GM19239 (cell line): Measurements from ENCODE around the gene CEP128.

ENCODE experiments used
- DNase-seq: peaks from one replicate; pipeline ENCODE4 v3.0.0; 2011; ENCODE audit warnings: low spot score; ENCODE audit not compliant: insufficient read length
- FAIRE-seq: peaks from 2 replicates; lab custom pipeline; 2011; peaks lifted over from hg19 to GRCh38; lab: Jason Lieb, UNC

Gene CEP128

DNA sequence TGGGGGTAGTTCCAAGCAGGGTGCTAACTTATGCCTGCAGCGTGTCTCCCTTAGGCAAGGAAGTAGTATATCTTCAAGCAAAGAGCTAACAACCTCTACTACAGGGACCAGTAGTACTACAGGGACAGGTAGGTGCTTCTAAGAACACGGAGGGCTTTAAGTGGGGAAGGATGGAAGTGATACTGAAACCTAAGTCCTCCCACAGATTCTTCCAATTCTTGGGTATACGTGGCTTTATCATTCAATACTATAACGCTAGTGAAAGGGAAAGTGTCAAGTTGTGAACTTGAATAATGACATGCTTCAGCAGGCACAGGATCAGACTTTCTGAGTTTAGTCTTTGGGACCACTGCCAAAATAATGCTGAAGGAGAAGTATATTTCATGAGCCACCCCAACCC is 241.7 kb downstream of the CEP128 start:
- FAIRE-seq = peak; percentile 64
- no peak for DNase-seq

DNA sequence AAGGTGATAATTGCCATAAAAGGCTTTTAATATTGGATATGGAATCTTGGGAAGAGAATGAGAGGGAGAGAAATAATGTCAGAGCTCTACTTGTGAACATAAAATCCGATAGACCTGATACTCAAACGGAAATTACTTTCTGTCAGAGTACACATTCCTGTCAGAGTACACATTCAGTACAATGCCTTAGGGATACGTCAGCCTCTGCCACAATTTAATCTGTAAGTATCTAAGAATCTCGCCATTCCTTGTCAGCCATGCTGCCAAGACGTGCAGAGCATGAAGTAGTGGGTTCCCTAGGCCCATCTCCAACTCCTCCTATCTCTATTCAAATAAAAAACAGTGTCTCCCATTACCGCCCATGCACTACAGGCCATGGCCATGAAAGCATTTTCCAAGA is 242.6 kb downstream of the CEP128 start:
- FAIRE-seq = no peak

GRCh38 chr14:80695869-80696268 is 245.7 kb downstream of the CEP128 start:
- FAIRE-seq (no peak), DNase-seq (no peak)

More for the DNA sequence above, 242.6 kb downstream of the CEP128 start:
- no peak for DNase-seq

GRCh38 chr14:80692903-80693302 is 248.6 kb downstream of the CEP128 start:
- no peak for FAIRE-seq
- DNase-seq = no peak

DNA sequence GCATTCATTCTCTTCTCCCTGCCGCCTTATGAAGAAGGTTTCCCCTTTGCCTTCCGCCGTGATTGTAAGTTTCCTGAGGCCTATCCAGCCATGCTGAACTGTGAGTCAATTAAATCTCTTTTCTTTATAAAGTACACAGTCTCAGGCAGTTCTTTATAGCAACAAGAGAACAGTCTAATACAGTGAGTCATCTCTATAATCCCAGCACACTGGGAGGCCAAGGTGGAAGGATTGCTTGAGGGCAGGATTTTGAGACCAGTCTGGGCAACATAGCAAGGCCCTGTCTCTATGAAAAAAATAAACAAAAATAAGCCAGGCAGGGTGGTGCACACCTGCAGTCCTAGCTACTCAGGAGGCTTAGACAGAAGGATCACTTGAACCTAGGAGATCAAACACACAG is 259.9 kb downstream of the CEP128 start:
- FAIRE-seq (no peak), DNase-seq (no peak)

DNA sequence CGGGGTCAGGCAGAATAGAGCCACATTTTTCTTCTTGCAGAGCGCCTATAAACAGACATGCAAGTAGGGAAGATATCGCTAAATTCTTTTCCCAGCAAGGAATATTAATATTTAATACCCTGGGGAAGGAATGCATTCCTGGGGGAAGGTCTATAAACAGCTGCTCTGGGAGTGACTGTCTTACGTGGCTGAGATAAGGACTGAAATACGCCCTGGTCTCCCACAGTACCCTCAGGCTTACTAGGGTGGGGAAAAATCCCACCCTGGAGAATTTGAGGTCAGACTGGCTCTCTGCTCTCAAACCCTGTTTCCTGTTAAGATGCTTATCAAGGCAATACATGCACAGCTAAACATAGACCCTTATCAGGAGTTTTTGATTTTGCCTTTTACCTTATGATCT is 262.3 kb downstream of the CEP128 start:
- DNase-seq (no peak), FAIRE-seq (no peak)

GRCh38 chr14:80678436-80678835 is 263.1 kb downstream of the CEP128 start:
- no peak for FAIRE-seq
- no peak for DNase-seq

DNA sequence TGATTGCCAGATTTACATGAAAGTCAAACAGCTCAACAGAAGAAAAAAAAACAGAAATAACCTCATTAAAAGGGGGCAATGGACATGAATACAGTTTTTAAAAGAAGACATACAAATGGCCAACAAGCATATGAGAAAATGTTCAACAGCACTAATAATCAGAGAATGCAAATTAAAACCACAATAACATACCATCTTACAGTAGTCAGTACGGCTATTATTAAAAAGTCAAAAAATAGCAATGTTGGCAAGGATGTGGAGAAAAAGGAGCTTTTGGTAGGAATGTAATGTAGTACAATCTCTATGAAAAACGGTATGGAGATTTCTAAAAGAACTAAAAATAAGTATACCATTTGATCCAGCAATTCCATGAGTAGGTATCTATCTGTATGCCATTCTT is 272.1 kb downstream of the CEP128 start:
- DNase-seq = no peak
- FAIRE-seq = no peak

DNA sequence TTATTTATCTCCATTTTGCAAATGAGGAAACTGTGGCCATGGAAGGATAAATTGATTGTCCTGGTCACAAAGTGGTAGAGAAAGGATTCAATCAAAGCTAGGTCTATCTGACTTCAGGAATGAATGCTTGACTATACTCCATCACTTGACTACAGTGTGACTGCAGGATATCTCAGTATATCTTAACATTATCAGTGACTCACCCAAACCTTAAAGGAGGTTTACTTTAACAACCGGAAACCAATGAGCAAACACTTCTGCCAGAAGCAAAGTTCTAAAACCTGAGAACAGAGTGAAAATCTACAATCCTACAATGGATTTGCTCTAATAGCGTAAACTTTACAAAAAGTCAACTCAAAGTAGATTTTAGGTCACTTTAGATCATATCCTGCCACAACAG is 277.0 kb downstream of the CEP128 start:
- no peak for FAIRE-seq
- DNase-seq = no peak

GRCh38 chr14:80663541-80663940 is 278.0 kb downstream of the CEP128 start:
- no peak for DNase-seq
- FAIRE-seq = no peak

- FAIRE-seq (no peak), DNase-seq (no peak)
These were observed 281.8 kb downstream of the CEP128 start for GRCh38 chr14:80659783-80660182.

DNA sequence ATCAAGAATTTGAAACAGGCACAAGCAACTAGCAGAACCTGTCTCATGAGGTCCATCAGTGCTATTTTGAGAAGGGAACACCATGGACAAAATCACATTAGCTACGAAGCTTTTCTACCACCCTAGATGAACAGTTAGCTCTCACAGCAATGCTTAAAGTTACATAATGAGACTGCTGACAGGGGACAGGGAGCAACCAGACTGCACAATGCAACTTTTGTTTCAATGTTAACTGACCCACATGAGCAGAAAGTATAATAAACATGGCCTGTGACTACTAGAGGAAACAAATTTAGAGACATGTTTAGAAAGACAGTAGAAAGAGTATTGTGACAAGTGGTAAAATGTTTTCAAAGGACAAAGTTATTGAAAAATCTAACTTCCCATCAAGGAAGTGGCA is 282.8 kb downstream of the CEP128 start:
- DNase-seq (no peak), FAIRE-seq (no peak)

DNA sequence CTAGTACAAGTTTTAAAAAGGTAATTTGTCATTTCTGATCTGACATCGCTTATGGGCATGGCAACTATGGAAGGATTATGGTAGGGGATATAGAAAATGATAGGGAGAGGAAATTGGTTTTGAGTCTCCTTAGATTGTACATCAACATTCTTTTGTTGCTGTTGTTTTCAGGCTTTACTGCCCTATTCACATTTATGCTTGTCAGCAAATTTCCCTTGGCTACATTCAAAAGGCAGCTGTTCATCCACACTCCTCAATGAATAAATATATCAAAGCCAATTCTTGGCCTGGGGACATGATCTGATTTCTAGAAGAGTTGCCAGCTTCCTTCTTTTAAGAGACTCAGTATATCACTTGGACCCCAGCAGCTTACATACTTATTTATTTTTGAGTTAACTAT is 283.4 kb downstream of the CEP128 start:
- FAIRE-seq (no peak), DNase-seq (no peak)

GRCh38 chr14:80653956-80654355 is 287.6 kb downstream of the CEP128 start:
- no peak for DNase-seq
- no peak for FAIRE-seq

DNA sequence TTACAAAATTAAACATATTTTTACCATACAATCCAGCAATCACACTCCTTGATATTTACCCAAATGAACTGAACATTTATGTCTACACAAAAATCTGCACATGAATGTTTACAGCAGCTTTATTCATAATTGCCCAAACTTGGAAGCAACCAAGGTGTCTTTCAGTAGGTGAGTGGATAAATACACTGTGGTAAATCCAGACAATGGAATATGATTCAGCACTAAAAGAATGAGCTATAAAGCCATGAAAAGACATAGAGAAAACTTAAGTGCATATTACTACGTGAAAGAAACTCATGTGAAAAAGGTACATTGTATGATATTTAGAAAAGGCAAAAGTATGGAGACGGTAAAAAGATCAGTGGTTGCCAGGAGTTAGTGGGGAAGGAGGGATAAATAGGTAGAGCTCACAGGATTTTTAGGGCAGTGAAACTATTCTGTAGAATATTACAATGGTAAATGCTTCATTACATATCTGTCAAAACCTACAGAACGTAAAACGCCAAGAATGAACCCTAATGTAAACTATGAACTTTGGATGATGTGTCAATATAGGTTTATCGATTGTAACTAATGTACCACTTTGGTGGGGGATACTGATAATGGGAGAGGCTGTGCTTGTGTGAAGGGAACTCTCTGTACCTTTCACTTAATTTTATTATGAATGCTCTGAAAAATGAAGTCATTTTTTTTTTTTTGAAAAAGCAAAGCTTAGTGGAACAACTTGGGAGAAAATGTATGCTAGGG is 295.7 kb downstream of the CEP128 start:
- FAIRE-seq (no peak), DNase-seq (no peak)

DNA sequence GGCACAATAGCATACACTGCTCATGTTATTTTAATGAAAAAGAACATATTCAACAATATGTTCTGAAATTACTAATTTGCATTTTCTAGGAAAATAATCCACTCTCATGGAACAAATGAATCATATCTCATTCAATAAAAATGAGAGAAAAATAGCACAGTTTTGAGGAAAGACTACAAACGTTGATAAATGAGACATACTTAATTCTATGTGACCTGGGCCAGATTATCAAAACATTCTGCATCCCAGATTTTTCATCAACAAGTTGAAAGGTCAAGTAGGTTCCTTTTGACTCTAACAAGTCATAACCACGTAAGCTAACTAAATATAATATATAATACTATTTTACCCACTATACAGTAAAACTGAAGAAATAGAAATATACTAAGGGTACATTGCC is 296.7 kb downstream of the CEP128 start:
- DNase-seq = no peak
- no peak for FAIRE-seq

DNA sequence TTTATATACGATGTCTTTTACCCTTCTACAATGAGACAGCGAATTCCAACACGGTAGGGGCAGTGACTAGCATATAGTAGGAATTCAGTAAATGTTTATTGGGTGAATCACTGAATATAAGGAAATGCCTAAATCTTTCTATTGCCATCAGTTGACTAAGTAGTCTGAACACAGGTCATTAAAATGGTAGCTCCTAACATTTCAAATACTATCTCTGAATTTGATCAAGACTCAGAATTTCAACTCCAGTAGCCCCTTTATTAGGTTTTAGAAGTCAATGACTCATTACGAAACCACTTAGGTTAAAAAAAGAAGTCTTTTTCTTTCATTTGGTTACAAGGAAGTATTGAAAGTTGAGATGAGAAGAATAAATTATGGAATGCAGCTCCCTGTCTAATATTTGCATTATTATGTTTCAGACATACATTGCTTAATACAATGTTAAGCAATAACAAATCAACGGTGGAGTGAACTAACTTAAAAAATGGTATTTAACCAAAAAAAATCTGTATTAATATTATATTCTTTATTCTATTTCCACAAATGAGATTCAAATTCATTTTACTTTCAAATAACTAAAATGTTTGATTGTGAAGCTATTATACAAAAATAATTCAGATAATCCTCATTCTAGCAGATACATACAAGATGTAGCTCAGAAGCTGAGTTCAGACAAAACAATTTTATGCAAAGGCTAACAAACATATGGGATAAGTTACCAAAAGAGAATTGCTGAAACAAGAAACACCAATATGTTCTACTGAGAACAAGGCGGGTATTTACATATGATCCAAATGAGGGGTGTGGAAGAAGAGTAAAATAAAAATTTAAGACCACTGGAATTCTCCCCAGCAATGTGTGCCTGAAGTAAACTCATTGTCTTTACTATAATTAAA is 302.7 kb downstream of the CEP128 start:
- FAIRE-seq (no peak), DNase-seq (no peak)

DNA sequence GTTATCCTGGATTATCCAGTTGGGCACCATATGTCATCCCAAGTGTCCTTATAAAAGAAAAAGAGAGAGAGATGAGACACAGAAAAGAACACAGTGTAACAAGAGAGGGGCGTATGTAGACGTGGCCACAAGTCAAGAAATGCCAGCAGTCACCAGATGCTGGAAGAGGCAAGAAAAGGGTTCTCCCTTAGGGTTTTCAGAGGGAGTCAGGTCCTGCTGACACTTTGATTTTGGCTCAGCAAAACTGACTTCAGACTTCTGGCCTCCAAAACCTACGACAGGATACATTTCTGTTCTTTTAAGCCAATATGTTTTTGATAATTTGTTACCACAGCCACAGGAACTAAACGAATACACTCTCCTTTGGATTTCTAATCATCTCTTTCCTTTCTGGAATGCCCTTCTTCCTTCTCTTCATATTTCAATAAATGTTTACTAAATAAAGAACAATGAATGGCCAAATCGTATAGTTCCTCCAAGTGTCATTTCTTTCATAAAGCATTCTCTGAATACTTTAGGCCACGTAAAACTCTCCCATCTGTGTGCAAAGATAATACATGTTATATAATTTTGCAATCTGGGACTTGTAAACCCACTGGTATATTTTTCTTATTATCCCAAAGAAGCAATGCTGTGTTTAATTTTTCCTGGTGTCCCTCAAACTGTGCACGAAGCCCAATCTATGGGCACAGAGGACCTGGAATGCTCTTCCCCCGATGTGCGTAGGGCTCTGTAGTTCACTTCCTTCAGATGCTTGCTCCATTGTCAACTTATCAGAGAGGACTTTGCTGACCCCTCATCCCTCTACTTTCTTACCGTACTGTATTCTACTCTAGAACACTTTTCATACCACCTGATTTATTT is 303.6 kb downstream of the CEP128 start:
- no peak for FAIRE-seq

GRCh38 chr14:80636071-80636470 is 305.5 kb downstream of the CEP128 start:
- DNase-seq (no peak), FAIRE-seq (no peak)

More for the DNA sequence above, 303.6 kb downstream of the CEP128 start:
- DNase-seq = no peak

GRCh38 chr14:80634106-80634758 is 307.3 kb downstream of the CEP128 start:
- FAIRE-seq (no peak), DNase-seq (no peak)
